Smooth muscle cell (in vitro differentiated cells): ENCODE measurements around the gene SIGMAR1. TPM values are rescaled to one million over a fixed set of nuclear protein-coding genes. Genes with fewer than 3 reads are reported as not detected.

Source experiments
- DNase-seq: peaks from one replicate; lab custom pipeline; 2025; ENCODE audit not compliant: unreplicated experiment; lab: John Stamatoyannopoulos, UW
- H2AFZ ChIP-seq: fragments of 200-600 bp; sonication (generic); 2 replicates; pipeline ENCODE4 v1.6.0; 2016; ENCODE audit warnings: antibody characterized with exemption, low read depth, mild to moderate bottlenecking
- H3F3A ChIP-seq: fragments of 200-600 bp; sonication (generic); 2 replicates; pipeline ENCODE4 v1.6.0; 2017; ENCODE audit warnings: antibody characterized with exemption, low read depth
- H3K27ac ChIP-seq: fragments of 200-600 bp; sonication (generic); 2 replicates; pipeline ENCODE4 v1.5.1; 2016; ENCODE audit warnings: low read depth, mild to moderate bottlenecking
- H3K27me3 ChIP-seq: fragments of 200-600 bp; sonication (generic); 2 replicates; pipeline ENCODE4 v1.6.1; 2016; ENCODE audit warnings: low read depth, mild to moderate bottlenecking
- H3K36me3 ChIP-seq: fragments of 200-600 bp; sonication (generic); 2 replicates; pipeline ENCODE4 v1.5.1; 2016; ENCODE audit warnings: low read depth
- H3K4me1 ChIP-seq: fragments of 200-600 bp; sonication (generic); 2 replicates; pipeline ENCODE4 v1.5.1; 2016; ENCODE audit warnings: low read depth
- H3K4me2 ChIP-seq: fragments of 200-600 bp; sonication (generic); 2 replicates; pipeline ENCODE4 v1.6.0; 2016; ENCODE audit warnings: mild to moderate bottlenecking
- H3K4me3 ChIP-seq: fragments of 200-600 bp; sonication (generic); 2 replicates; pipeline ENCODE4 v1.5.1; 2016; ENCODE audit warnings: mild to moderate bottlenecking
- H3K79me2 ChIP-seq: fragments of 200-600 bp; sonication (generic); 2 replicates; pipeline ENCODE4 v1.6.0; 2016; ENCODE audit warnings: low read depth, mild to moderate bottlenecking
- H3K9ac ChIP-seq: fragments of 200-600 bp; sonication (generic); 2 replicates; pipeline ENCODE4 v1.6.0; 2016; ENCODE audit warnings: low read depth
- H3K9me3 ChIP-seq: fragments of 200-600 bp; sonication (generic); replicated peaks from 2 replicates; pipeline ENCODE4 v1.5.1; 2016; ENCODE audit warnings: low read depth
- H4K20me1 ChIP-seq: fragments of 200-600 bp; sonication (generic); 2 replicates; pipeline ENCODE4 v1.6.0; 2016; ENCODE audit warnings: low read depth
- WGBS: methylation state at CpG from one replicate; pipeline ENCODE4 v1.1.7; 2016; ENCODE audit warnings: low lambda C conversion rate; 5-methylcytosine and 5-hydroxymethylcytosine counted together
- polyA plus RNA-seq: library from polyadenylated mRNA; unstranded; fragments of >200 nt; fragmentation: Nextera tagmentation; extraction: Ambion mirVana; gene quantifications from 2 replicates; pipeline ENCODE4 v1.2.1, GENCODE V29; 2016
- total RNA-seq: library from RNA; depleted of rRNA; stranded (reverse); fragments of >200 nt; gene quantifications from 2 replicates; pipeline ENCODE4 v1.2.3, GENCODE V29; 2014
- TF ChIP-seq, protein P1 (sequence below): fragments of 200-600 bp; sonication (generic); IDR thresholded peaks from 2 replicates; pipeline ENCODE4 v1.5.1; 2017; ENCODE audit warnings: borderline replicate concordance, mild to moderate bottlenecking, antibody characterized with exemption; ENCODE audit not compliant: insufficient read depth, poor library complexity, severe bottlenecking

Gene SIGMAR1
- total and polyA plus RNA-seq, 2 experiments from 2014 or later: 105 to 192 TPM

GRCh38 chr9:34658461-34658860, 20.9 kb upstream of the SIGMAR1 start:
- no peak for DNase-seq
- no peak overlapping the region for H2AFZ ChIP-seq
- peaks cover 7% of the 10 kb centered on the region for H3K4me1 ChIP-seq
- H3K27ac ChIP-seq: no peak overlapping the region
- no peak overlapping the region for H3K4me2 ChIP-seq
- TF ChIP-seq, protein P1, sequence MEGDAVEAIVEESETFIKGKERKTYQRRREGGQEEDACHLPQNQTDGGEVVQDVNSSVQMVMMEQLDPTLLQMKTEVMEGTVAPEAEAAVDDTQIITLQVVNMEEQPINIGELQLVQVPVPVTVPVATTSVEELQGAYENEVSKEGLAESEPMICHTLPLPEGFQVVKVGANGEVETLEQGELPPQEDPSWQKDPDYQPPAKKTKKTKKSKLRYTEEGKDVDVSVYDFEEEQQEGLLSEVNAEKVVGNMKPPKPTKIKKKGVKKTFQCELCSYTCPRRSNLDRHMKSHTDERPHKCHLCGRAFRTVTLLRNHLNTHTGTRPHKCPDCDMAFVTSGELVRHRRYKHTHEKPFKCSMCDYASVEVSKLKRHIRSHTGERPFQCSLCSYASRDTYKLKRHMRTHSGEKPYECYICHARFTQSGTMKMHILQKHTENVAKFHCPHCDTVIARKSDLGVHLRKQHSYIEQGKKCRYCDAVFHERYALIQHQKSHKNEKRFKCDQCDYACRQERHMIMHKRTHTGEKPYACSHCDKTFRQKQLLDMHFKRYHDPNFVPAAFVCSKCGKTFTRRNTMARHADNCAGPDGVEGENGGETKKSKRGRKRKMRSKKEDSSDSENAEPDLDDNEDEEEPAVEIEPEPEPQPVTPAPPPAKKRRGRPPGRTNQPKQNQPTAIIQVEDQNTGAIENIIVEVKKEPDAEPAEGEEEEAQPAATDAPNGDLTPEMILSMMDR: no peak
- H3K9ac ChIP-seq: no peak overlapping the region
- 95% methylated on average over 14 of the region's 14 CpGs for WGBS
- no peaks in the 10 kb centered on the region for H3K36me3 ChIP-seq
- no peaks in the 10 kb centered on the region for H3K9me3 ChIP-seq
- no peaks in the 10 kb centered on the region for H3K27me3 ChIP-seq
- no peak overlapping the region for H3K4me3 ChIP-seq
- no peaks in the 10 kb centered on the region for H3K79me2 ChIP-seq
- H4K20me1 ChIP-seq: no peaks in the 10 kb centered on the region
- H3F3A ChIP-seq: peaks cover 6% of the 10 kb centered on the region

- TF ChIP-seq, protein P1: no peak
- H4K20me1 ChIP-seq: no peaks in the 10 kb centered on the region
- WGBS: 94% methylated on average over 5 of the region's 5 CpGs
Observed at GRCh38 chr9:34656992-34657391, 19.4 kb upstream of the SIGMAR1 start.

DNA sequence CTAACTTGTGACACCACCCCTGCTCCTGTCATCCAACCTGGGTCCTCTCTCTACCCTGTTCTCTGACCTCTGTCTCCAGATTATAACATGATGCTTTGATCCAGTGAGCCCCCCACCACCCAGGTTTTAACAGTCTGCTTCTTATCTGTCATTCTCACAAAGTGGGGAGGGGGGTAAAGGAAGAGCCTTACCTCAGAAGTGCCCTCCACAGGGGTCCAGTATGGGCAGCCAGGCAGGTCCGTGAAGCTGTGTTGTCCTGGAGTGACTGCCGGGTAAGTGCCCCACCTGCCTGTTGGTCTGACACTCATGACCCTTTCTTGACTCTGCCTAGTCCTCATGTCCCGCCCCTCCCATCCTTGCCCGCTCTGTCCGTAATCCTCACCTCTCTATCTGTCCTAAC, 17.8 kb upstream of the SIGMAR1 start:
- Histone ChIP-seq H4K20me1 (no peaks in the 10 kb centered on the region), H3K79me2 (no peaks in the 10 kb centered on the region), H3F3A (peaks cover 17% of the 10 kb centered on the region), H3K4me3 (no peak overlapping the region), H2AFZ (no peak overlapping the region), H3K36me3 (no peaks in the 10 kb centered on the region), H3K9me3 (no peaks in the 10 kb centered on the region), H3K4me2 (no peak overlapping the region), H3K27me3 (no peaks in the 10 kb centered on the region), H3K9ac (no peak overlapping the region), H3K4me1 (peaks cover 19% of the 10 kb centered on the region), H3K27ac (no peak overlapping the region)
- DNase-seq: no peak
- WGBS: 72% methylated on average over 5 of the region's 5 CpGs
- TF ChIP-seq, protein P1: no peak

More at GRCh38 chr9:34656992-34657391, 19.4 kb upstream of the SIGMAR1 start:
- Histone ChIP-seq H3K9ac (no peak overlapping the region), H3K36me3 (no peaks in the 10 kb centered on the region), H2AFZ (no peak overlapping the region), H3K27ac (no peak overlapping the region), H3K4me1 (peaks cover 19% of the 10 kb centered on the region), H3F3A (peaks cover 7% of the 10 kb centered on the region), H3K9me3 (no peaks in the 10 kb centered on the region), H3K27me3 (no peaks in the 10 kb centered on the region), H3K79me2 (no peaks in the 10 kb centered on the region), H3K4me3 (no peak overlapping the region), H3K4me2 (no peak overlapping the region)
- DNase-seq: no peak

GRCh38 chr9:34654323-34655051, 16.9 kb upstream of the SIGMAR1 start:
- Histone ChIP-seq H3K4me2 (peak overlapping the region; percentile 86), H3K27ac (no peak overlapping the region), H3F3A (peaks cover 17% of the 10 kb centered on the region), H2AFZ (no peak overlapping the region), H3K9me3 (no peaks in the 10 kb centered on the region), H3K36me3 (no peaks in the 10 kb centered on the region), H3K79me2 (no peaks in the 10 kb centered on the region), H3K4me1 (peaks cover 19% of the 10 kb centered on the region), H3K27me3 (no peaks in the 10 kb centered on the region), H3K4me3 (peak overlapping the region; percentile 48), H4K20me1 (no peaks in the 10 kb centered on the region), H3K9ac (no peak overlapping the region)
- no peak for DNase-seq
- TF ChIP-seq, protein P1: no peak
- WGBS: 80% methylated on average over 9 of the region's 11 CpGs
